ENCODE measurements around the gene TBX3.

- TF ChIP-seq POLR2A (IDR thresholded peaks at IDR 0.05), result no peak
- TF ChIP-seq, protein P1, sequence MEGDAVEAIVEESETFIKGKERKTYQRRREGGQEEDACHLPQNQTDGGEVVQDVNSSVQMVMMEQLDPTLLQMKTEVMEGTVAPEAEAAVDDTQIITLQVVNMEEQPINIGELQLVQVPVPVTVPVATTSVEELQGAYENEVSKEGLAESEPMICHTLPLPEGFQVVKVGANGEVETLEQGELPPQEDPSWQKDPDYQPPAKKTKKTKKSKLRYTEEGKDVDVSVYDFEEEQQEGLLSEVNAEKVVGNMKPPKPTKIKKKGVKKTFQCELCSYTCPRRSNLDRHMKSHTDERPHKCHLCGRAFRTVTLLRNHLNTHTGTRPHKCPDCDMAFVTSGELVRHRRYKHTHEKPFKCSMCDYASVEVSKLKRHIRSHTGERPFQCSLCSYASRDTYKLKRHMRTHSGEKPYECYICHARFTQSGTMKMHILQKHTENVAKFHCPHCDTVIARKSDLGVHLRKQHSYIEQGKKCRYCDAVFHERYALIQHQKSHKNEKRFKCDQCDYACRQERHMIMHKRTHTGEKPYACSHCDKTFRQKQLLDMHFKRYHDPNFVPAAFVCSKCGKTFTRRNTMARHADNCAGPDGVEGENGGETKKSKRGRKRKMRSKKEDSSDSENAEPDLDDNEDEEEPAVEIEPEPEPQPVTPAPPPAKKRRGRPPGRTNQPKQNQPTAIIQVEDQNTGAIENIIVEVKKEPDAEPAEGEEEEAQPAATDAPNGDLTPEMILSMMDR (IDR thresholded peaks at IDR 0.05), result no peak
These were observed 18.3 kb downstream of the TBX3 start for GRCh38 chr12:114665411-114666260.

Measured in lower leg skin (tissue), 3 donors.